ENCODE measurements around the gene ABCG1. TPM values are rescaled to one million over a fixed set of nuclear protein-coding genes. Genes with fewer than 3 reads are reported as not detected.

The ABCG1 gene
- total RNA-seq, 4 donors from 2014 or later: 3.4 to 43.3 (median 10.3) TPM

DNA sequence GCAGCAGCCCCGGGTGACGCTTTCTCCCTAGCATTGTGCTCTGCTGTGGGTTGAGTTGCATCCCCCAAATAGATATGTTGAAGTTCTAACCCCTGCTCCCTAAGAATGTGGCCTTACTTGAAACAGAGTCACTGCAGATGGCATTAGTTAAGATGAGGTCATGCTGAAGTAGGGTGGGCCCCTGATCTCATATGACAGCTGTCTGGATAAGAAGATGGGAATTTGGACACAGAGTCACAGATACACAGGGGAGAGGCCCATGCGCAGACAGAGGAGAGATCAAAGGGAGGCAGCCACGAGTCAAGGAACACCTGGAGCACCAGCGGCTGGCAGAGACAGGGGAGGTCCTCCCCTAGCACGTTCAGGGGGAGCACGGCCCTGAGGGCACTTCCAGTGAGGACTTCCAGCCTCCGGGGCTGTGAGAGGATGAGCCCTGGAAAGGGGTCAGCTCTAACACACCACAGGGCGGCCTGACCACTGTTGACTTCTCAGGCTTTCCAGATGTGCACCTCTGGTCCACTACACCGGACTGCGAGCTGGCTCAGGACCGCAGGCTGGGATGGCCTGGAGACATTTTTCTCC, 46.4 kb downstream of the ABCG1 start:
- H3K36me3 ChIP-seq: no peaks in the 10 kb centered on the region
- peak overlapping the region in 1 of 4 donors; percentile 31 for H3K27ac ChIP-seq
- H3K4me1 ChIP-seq: peaks cover 26 to 33% of the 10 kb centered on the region in 2 donors
- no peaks in the 10 kb centered on the region for H3K9me3 ChIP-seq
- no peak for ATAC-seq
- intact Hi-C loops (cut with DNase I; ENCODE audit: low total_unique reads) (no loop called here), in situ Hi-C loops (cut with MboI; ENCODE audit: low sequenced_read_pairs in 4 of 4) (no loop called here)
- no peak overlapping the region for H3K4me3 ChIP-seq
- no peaks in the 10 kb centered on the region for H3K27me3 ChIP-seq
- TF ChIP-seq, protein P1, sequence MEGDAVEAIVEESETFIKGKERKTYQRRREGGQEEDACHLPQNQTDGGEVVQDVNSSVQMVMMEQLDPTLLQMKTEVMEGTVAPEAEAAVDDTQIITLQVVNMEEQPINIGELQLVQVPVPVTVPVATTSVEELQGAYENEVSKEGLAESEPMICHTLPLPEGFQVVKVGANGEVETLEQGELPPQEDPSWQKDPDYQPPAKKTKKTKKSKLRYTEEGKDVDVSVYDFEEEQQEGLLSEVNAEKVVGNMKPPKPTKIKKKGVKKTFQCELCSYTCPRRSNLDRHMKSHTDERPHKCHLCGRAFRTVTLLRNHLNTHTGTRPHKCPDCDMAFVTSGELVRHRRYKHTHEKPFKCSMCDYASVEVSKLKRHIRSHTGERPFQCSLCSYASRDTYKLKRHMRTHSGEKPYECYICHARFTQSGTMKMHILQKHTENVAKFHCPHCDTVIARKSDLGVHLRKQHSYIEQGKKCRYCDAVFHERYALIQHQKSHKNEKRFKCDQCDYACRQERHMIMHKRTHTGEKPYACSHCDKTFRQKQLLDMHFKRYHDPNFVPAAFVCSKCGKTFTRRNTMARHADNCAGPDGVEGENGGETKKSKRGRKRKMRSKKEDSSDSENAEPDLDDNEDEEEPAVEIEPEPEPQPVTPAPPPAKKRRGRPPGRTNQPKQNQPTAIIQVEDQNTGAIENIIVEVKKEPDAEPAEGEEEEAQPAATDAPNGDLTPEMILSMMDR (IDR thresholded peaks at IDR 0.05 in 4 of 5, conservative IDR thresholded peaks at IDR 0.05 in 1 of 5): no peak
- TF ChIP-seq POLR2A (IDR thresholded peaks at IDR 0.05): no peak
- no peak for DNase-seq

DNA sequence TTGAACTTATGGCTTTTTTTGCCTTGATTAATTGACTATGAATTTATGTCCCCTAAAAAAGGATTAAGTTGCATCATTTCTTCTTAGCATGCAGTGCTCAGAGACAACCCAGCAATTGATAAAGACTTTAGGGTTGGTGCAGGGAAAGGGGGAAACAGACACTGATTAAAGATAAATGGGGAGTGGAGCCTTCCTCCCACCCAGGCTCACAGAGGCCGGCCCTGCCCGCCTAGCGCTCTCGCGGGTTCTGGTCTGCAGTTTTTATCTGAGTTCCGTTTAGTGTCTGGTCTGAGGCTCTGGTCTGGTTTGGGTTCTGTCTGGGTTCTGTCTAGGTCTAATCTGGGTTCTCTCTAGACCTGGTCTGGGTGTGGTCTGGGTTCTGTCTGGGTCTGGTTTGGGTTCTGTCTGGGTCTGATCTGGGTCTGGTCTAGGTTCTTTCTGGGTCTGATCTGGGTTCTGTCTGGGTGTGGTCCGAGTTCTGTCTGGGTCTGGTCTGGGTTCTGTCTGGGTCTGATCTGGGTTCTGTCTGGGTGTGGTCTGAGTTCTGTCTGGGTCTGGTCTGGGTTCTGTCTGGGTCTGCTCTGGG, 48.1 kb downstream of the ABCG1 start:
- ATAC-seq: no peak
- in situ Hi-C loops (cut with MboI; ENCODE audit: low sequenced_read_pairs in 4 of 4) (no loop called here), intact Hi-C loops (cut with DNase I; ENCODE audit: low total_unique reads) (no loop called here)
- H3K36me3 ChIP-seq: no peaks in the 10 kb centered on the region
- DNase-seq: no peak
- H3K27ac ChIP-seq: peak overlapping the region in 2 of 4 donors; percentile 38 to 46
- H3K4me3 ChIP-seq: no peak overlapping the region
- peaks cover 24 to 28% of the 10 kb centered on the region in 2 donors for H3K4me1 ChIP-seq
- TF ChIP-seq, protein P1 (IDR thresholded peaks at IDR 0.05 in 4 of 5, conservative IDR thresholded peaks at IDR 0.05 in 1 of 5): no peak
- TF ChIP-seq POLR2A (IDR thresholded peaks at IDR 0.05): no peak
- no peaks in the 10 kb centered on the region for H3K9me3 ChIP-seq
- H3K27me3 ChIP-seq: no peaks in the 10 kb centered on the region

DNA sequence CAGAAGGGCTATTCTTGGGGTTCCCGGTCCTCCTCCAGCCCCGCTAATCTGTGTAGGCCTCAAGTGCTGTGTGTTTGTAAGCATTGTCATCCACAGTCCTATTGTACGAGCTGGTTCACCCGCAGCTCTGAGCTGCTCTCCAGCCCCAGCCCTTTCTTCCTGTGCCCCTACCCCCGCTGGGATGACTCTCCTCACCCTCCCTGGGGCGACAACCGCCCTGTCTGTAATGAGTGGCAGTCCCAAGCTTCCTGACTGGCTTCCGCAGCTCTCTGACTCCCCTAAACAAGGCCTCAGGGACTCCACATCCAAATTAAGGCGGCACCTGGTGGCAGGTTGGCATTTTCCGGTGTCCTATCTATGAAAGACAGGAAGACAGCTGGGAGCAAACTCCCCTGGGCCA, 50.4 kb downstream of the ABCG1 start:
- in situ Hi-C loops (cut with MboI; ENCODE audit: low sequenced_read_pairs in 4 of 4): no loop called here

DNA sequence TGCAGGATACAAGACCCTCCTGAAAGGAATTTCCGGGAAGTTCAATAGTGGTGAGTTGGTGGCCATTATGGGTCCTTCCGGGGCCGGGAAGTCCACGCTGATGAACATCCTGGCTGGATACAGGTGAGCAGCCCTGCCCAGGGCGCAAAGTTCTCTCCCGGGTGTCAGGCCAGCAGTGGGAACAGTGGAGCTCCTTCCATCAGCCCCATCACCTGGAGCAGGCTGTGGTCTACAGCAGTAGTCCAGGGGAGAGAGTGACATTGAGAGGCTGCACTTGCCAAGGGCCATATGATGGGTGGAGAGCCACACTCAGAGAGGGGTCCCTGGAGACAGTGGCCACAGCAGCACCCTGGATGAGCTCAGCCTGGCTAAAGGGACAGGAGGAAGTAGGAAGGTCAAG, 52.1 kb downstream of the ABCG1 start:
- in situ Hi-C loops (cut with MboI; ENCODE audit: low sequenced_read_pairs in 4 of 4) (loop anchor here in 1 of 4 donors (10.0 kb wide), 1 partner anchor 126 kb away; no protein-coding TSS in a partner anchor), intact Hi-C loops (cut with DNase I; ENCODE audit: low total_unique reads) (no loop called here)
- H3K4me3 ChIP-seq: no peak overlapping the region
- ATAC-seq: no peak
- H3K9me3 ChIP-seq: no peaks in the 10 kb centered on the region
- TF ChIP-seq, protein P1 (IDR thresholded peaks at IDR 0.05 in 4 of 5, conservative IDR thresholded peaks at IDR 0.05 in 1 of 5): no peak
- TF ChIP-seq POLR2A (IDR thresholded peaks at IDR 0.05): no peak
- H3K36me3 ChIP-seq: peaks cover 0 to 22% of the 10 kb centered on the region in 2 donors
- H3K4me1 ChIP-seq: peaks cover 11 to 14% of the 10 kb centered on the region in 2 donors
- no peak for DNase-seq
- no peak overlapping the region for H3K27ac ChIP-seq
- H3K27me3 ChIP-seq: no peaks in the 10 kb centered on the region

More for the DNA sequence above, 50.4 kb downstream of the ABCG1 start:
- Histone ChIP-seq H3K27ac (peak overlapping the region in 1 of 4 donors; percentile 10), H3K27me3 (no peaks in the 10 kb centered on the region), H3K4me3 (no peak overlapping the region), H3K4me1 (peaks cover 11 to 14% of the 10 kb centered on the region in 2 donors), H3K9me3 (no peaks in the 10 kb centered on the region), H3K36me3 (peaks cover 0 to 17% of the 10 kb centered on the region in 2 donors)
- DNase-seq (no peak), ATAC-seq (no peak)
- TF ChIP-seq POLR2A (IDR thresholded peaks at IDR 0.05): no peak
- TF ChIP-seq, protein P1 (IDR thresholded peaks at IDR 0.05 in 4 of 5, conservative IDR thresholded peaks at IDR 0.05 in 1 of 5): no peak
- intact Hi-C loops (cut with DNase I; ENCODE audit: low total_unique reads): no loop called here
